Peyer's patch (tissue), 4 donors: ENCODE data around the gene DAB1.

Experiments
- POLR2A ChIP-seq, 2 donors: fragments of 450-650 bp; IDR thresholded peaks; one replicate each; pipeline ENCODE4 v1.5.1; 2017; ENCODE audit warnings: antibody characterized with exemption in 2 of 2, mild to moderate bottlenecking in 2 of 2, moderate library complexity in 2 of 2
- TF ChIP-seq, protein P1 (sequence below), 6 experiments: fragments of 450-650 bp in 4 of 6; fragments of 200-600 bp in 2 of 6; sonication (generic) in 1 of 6; IDR thresholded peaks; one replicate each; pipeline ENCODE4 v1.5.1; 2017 to 2019; ENCODE audit warnings: antibody characterized with exemption in 6 of 6, mild to moderate bottlenecking in 3 of 6, moderate library complexity in 1 of 6

DNA sequence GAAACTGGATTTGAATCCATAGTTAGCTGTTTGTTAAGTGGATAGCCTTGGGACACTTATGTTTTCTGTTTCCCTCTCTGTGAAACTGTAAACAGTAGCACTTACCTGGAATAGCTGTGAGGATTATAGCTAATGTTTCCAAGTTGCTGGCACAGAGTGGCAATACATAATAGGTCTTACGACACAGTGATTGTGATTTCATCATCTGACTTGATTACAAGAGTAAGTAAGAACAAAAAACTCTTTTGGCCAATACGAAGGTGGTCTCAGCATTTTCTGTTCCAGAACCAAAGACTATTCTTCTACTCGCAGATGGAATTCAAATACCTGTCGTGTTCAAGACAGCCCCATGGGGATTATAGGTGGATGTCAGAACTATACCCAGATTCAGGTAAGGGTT lies 460.2 kb downstream of the DAB1 start:
- TF ChIP-seq, protein P1, sequence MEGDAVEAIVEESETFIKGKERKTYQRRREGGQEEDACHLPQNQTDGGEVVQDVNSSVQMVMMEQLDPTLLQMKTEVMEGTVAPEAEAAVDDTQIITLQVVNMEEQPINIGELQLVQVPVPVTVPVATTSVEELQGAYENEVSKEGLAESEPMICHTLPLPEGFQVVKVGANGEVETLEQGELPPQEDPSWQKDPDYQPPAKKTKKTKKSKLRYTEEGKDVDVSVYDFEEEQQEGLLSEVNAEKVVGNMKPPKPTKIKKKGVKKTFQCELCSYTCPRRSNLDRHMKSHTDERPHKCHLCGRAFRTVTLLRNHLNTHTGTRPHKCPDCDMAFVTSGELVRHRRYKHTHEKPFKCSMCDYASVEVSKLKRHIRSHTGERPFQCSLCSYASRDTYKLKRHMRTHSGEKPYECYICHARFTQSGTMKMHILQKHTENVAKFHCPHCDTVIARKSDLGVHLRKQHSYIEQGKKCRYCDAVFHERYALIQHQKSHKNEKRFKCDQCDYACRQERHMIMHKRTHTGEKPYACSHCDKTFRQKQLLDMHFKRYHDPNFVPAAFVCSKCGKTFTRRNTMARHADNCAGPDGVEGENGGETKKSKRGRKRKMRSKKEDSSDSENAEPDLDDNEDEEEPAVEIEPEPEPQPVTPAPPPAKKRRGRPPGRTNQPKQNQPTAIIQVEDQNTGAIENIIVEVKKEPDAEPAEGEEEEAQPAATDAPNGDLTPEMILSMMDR (IDR thresholded peaks at IDR 0.05) = no peak
- TF ChIP-seq POLR2A (IDR thresholded peaks at IDR 0.05) = no peak
